ENCODE data around the gene PSME1. TPM values are rescaled to one million over a fixed set of nuclear protein-coding genes. Genes with fewer than 3 reads are reported as not detected.

Gene PSME1
- polyA plus RNA-seq, 1 donor (not counting 4 experiments of a cell fraction or from before 2014, with no cell fraction given): 75.1 TPM

- Histone ChIP-seq H3K9me3 (ENCODE audit: control insufficient read depth, low read depth, low read length) (no peaks in the 10 kb centered on the region), H3K4me1 (ENCODE audit: control insufficient read depth, extremely low read depth, insufficient read depth, low read length) (peaks cover 17% of the 10 kb centered on the region), H3K9ac (ENCODE audit: control insufficient read depth, extremely low read depth, insufficient read depth, low read length) (no peak overlapping the region), H3K27ac (ENCODE audit: control insufficient read depth, insufficient read depth, low read length) (no peak overlapping the region), H3K4me2 (ENCODE audit: control insufficient read depth, extremely low read depth, insufficient read depth, low read depth, low read length) (no peak overlapping the region), H2AFZ (ENCODE audit: control insufficient read depth, low read length) (no peak overlapping the region), H3K4me3 (ENCODE audit: control insufficient read depth in 2 of 3, extremely low read depth in 1 of 3, insufficient read depth in 2 of 3, low read depth in 1 of 3, low read length in 3 of 3) (no peak overlapping the region), H3K79me2 (ENCODE audit: control insufficient read depth, insufficient read depth, low read length) (peaks cover 2% of the 10 kb centered on the region), H3K27me3 (ENCODE audit: control insufficient read depth, extremely low read depth, insufficient read depth, low read length) (no peaks in the 10 kb centered on the region), H4K20me1 (ENCODE audit: control insufficient read depth, extremely low read depth, insufficient read depth, low read length) (no peaks in the 10 kb centered on the region), H3K9me1 (ENCODE audit: control insufficient read depth, extremely low read depth, insufficient read depth, low read length) (no peaks in the 10 kb centered on the region), H3K36me3 (ENCODE audit: control insufficient read depth in 2 of 2, extremely low read depth in 1 of 2, insufficient read depth in 2 of 2, low read length in 2 of 2) (peaks cover 0 to 9% of the 10 kb centered on the region in 2 experiments)
- DNase-seq (ENCODE audit: low read depth, low spot score) (no peak), FAIRE-seq (no peak)
- dilution Hi-C loops (cut with MboI; ENCODE audit: extremely low pct_ligation_motif_present, low sequenced_read_pairs): no loop called here
- TF ChIP-seq EZH2 (IDR thresholded peaks at IDR 0.05; ENCODE audit: low read length) (no peak), CTCF (optimal IDR thresholded peaks at IDR 0.05 in 1 of 3, IDR thresholded peaks at IDR 0.05 in 1 of 3, conservative IDR thresholded peaks at IDR 0.05 in 1 of 3; ENCODE audit: extremely low read depth in 1 of 3, insufficient read depth in 2 of 3, low read length in 3 of 3) (no peak)
Observed at GRCh38 chr14:24092110-24092504, 43.9 kb upstream of the PSME1 start.

GRCh38 chr14:24092505-24093206, 43.3 kb upstream of the PSME1 start:
- FAIRE-seq: no peak
- H3K27me3 ChIP-seq (ENCODE audit: control insufficient read depth, extremely low read depth, insufficient read depth, low read length): no peaks in the 10 kb centered on the region
- peaks cover 17% of the 10 kb centered on the region for H3K4me1 ChIP-seq (ENCODE audit: control insufficient read depth, extremely low read depth, insufficient read depth, low read length)
- peaks cover 2% of the 10 kb centered on the region for H3K79me2 ChIP-seq (ENCODE audit: control insufficient read depth, insufficient read depth, low read length)
- no peak for DNase-seq (ENCODE audit: low read depth, low spot score)
- H3K27ac ChIP-seq (ENCODE audit: control insufficient read depth, insufficient read depth, low read length): no peak overlapping the region
- no peak overlapping the region for H3K4me2 ChIP-seq (ENCODE audit: control insufficient read depth, extremely low read depth, insufficient read depth, low read depth, low read length)
- dilution Hi-C loops (cut with MboI; ENCODE audit: extremely low pct_ligation_motif_present, low sequenced_read_pairs): no loop called here
- no peaks in the 10 kb centered on the region for H3K9me1 ChIP-seq (ENCODE audit: control insufficient read depth, extremely low read depth, insufficient read depth, low read length)
- no peak overlapping the region for H3K9ac ChIP-seq (ENCODE audit: control insufficient read depth, extremely low read depth, insufficient read depth, low read length)
- H3K9me3 ChIP-seq (ENCODE audit: control insufficient read depth, low read depth, low read length): no peaks in the 10 kb centered on the region
- H3K36me3 ChIP-seq (ENCODE audit: control insufficient read depth in 2 of 2, extremely low read depth in 1 of 2, insufficient read depth in 2 of 2, low read length in 2 of 2): peaks cover 0 to 9% of the 10 kb centered on the region in 2 experiments
- H2AFZ ChIP-seq (ENCODE audit: control insufficient read depth, low read length): no peak overlapping the region
- no peaks in the 10 kb centered on the region for H4K20me1 ChIP-seq (ENCODE audit: control insufficient read depth, extremely low read depth, insufficient read depth, low read length)
- TF ChIP-seq CTCF (optimal IDR thresholded peaks at IDR 0.05 in 1 of 3, IDR thresholded peaks at IDR 0.05 in 1 of 3, conservative IDR thresholded peaks at IDR 0.05 in 1 of 3; ENCODE audit: extremely low read depth in 1 of 3, insufficient read depth in 2 of 3, low read length in 3 of 3) (no peak), EZH2 (IDR thresholded peaks at IDR 0.05; ENCODE audit: low read length) (no peak)
- no peak overlapping the region for H3K4me3 ChIP-seq (ENCODE audit: control insufficient read depth in 2 of 3, extremely low read depth in 1 of 3, insufficient read depth in 2 of 3, low read depth in 1 of 3, low read length in 3 of 3)

All from keratinocyte (primary cell).